K562 (cell line): ENCODE measurements around the gene TMEM208. TPM values are rescaled to one million over a fixed set of nuclear protein-coding genes. Genes with fewer than 3 reads are reported as not detected.

Experiments used
- ATAC-seq: fragments of 200-7000 bp; cut with Tn5 transposase; 3 replicates; pipeline ENCODE4 v1.9.1; 2020; ENCODE audit warnings: moderate library complexity
- BruUV-seq: library from RNA; stranded (reverse); fragments of 400-500 nt; replicated peaks from 2 replicates; lab custom pipeline; 2021; lab: Mats Ljungman, UMichigan
- CTCF ChIA-PET: fragments of 300-600 bp; formaldehyde crosslinking; extraction: SDS; loops from one replicate; lab custom pipeline; 2021; ENCODE audit warnings: low intra/inter-chr PET ratio; lab: Yijun Ruan, JAX
- POLR2A ChIA-PET: fragments of 300-600, 350-650 bp; sonication (Branson Sonifier 250); formaldehyde crosslinking; extraction: SDS; loops from one replicate; lab custom pipeline; 2021; ENCODE audit warnings: antibody characterized with exemption, inconsistent platforms; lab: Yijun Ruan, JAX
- DNase-seq, 4 experiments: peaks; one replicate each; pipeline versions ENCODE4 v3.0.0 to v3.0.0-alpha.2; 2011 to 2018; ENCODE audit warnings: low spot score in 3 of 4, mixed read lengths in 3 of 4; ENCODE audit errors: extremely low read depth in 1 of 4
- FAIRE-seq: peaks from 2 replicates; lab custom pipeline; 2011; peaks lifted over from hg19 to GRCh38; lab: Jason Lieb, UNC
- H2AFZ ChIP-seq: 2 replicates; pipeline ENCODE4 v1.6.0; 2011; ENCODE audit warnings: low read depth, low read length, control low read depth, inconsistent platforms
- H3K27ac ChIP-seq: fragments of 200-600 bp; 3 replicates; pipeline ENCODE4 v1.8.0; 2011; ENCODE audit warnings: low read depth, mild to moderate bottlenecking, control low read depth, inconsistent platforms, low read length, moderate library complexity, mixed read lengths; ENCODE audit errors: extremely low read depth
- H3K27me3 ChIP-seq, 2 experiments: fragments of 300-600 bp in 1 of 2; 2 replicates in 1 of 2; 3 replicates in 1 of 2; pipeline versions ENCODE4 v1.6.0 to v1.8.0; 2011; ENCODE audit warnings: inconsistent platforms in 2 of 2, low read length in 2 of 2, mild to moderate bottlenecking in 1 of 2, mixed read lengths in 1 of 2, moderate library complexity in 1 of 2; ENCODE audit not compliant: control insufficient read depth in 2 of 2, insufficient read depth in 2 of 2
- H3K36me3 ChIP-seq: fragments of 300-600 bp; 3 replicates; pipeline ENCODE4 v1.8.0; 2011; ENCODE audit warnings: mild to moderate bottlenecking, low read length, inconsistent platforms; ENCODE audit not compliant: control insufficient read depth, insufficient read depth
- H3K4me1 ChIP-seq, 2 experiments: fragments of 200-600 bp in 1 of 2; replicated peaks in 1 of 2; 2 replicates in 1 of 2; 3 replicates in 1 of 2; pipeline versions ENCODE4 v1.5.1 to v1.8.0; 2011; ENCODE audit warnings: inconsistent platforms in 2 of 2, low read length in 2 of 2, mild to moderate bottlenecking in 1 of 2, mixed read lengths in 1 of 2, moderate library complexity in 1 of 2; ENCODE audit not compliant: control insufficient read depth in 2 of 2, insufficient read depth in 2 of 2
- H3K4me2 ChIP-seq: 2 replicates; pipeline ENCODE4 v1.6.1; 2011; ENCODE audit warnings: low read length, control low read depth, inconsistent platforms, mixed read lengths; ENCODE audit not compliant: insufficient read depth
- H3K4me3 ChIP-seq: fragments of 200-600 bp; sonication (generic), shearing (Covaris generic); 2 replicates; pipeline ENCODE4 v1.5.1; 2016; ENCODE audit warnings: control low read depth, inconsistent platforms
- H3K79me2 ChIP-seq: fragments of 200-600 bp; 3 replicates; pipeline ENCODE4 v1.8.0; 2011; ENCODE audit warnings: low read length, inconsistent platforms; ENCODE audit not compliant: control insufficient read depth, insufficient read depth
- H3K9ac ChIP-seq, 2 experiments: 2 replicates each; pipeline versions ENCODE4 v1.6.0 to v1.6.1; 2011; ENCODE audit warnings: low read depth in 2 of 2, low read length in 2 of 2, control low read depth in 1 of 2, inconsistent platforms in 1 of 2, mild to moderate bottlenecking in 1 of 2, mixed read lengths in 1 of 2; ENCODE audit not compliant: insufficient read depth in 1 of 2
- H3K9me1 ChIP-seq: one replicate; pipeline ENCODE4 v1.6.0; 2011; ENCODE audit warnings: inconsistent platforms, mild to moderate bottlenecking, low read length, moderate library complexity; ENCODE audit not compliant: control insufficient read depth, insufficient read depth
- H3K9me3 ChIP-seq: replicated peaks from 2 replicates; pipeline ENCODE4 v1.5.1; 2011; ENCODE audit warnings: low read depth, low read length, inconsistent platforms; ENCODE audit not compliant: control insufficient read depth, insufficient read depth
- H4K20me1 ChIP-seq: replicated peaks from 2 replicates; pipeline ENCODE4 v1.6.1; 2011; ENCODE audit warnings: low read length, inconsistent platforms, mixed read lengths; ENCODE audit not compliant: control insufficient read depth, insufficient read depth
- CLOCK ChIP-seq: fragments of 250-450 bp; sonication (Bioruptor Pico); IDR thresholded peaks from 2 replicates; pipeline ENCODE4 v1.4.0; 2020; ENCODE audit warnings: mild to moderate bottlenecking, moderate library complexity, borderline replicate concordance
- POLR2A ChIP-seq: fragments of 450-650 bp; conservative IDR thresholded peaks from 2 replicates; pipeline ENCODE4 v1.6.1; 2016
- POLR2AphosphoS2 ChIP-seq: IDR thresholded peaks from 2 replicates; pipeline ENCODE4 v1.6.1; 2012; ENCODE audit warnings: low read length, improper control_type of control experiment
- POLR2G ChIP-seq: fragments of 200-400 bp; formaldehyde crosslinking; IDR thresholded peaks from 2 replicates; pipeline ENCODE4 v1.6.1; 2017; ENCODE audit warnings: low read depth, mild to moderate bottlenecking, antibody characterized with exemption, low read length, moderate library complexity
- ZNF263 ChIP-seq: sonication (generic); formaldehyde crosslinking; IDR thresholded peaks from 2 replicates; pipeline ENCODE4 v1.8.0; 2022; ENCODE audit warnings: mild to moderate bottlenecking, missing genetic modification reagents, borderline replicate concordance
- WGBS: fragments of 100-300 bp; shearing (Covaris generic); methylation state at CpG from one replicate; pipeline ENCODE4 v1.1.6; 2016; ENCODE audit warnings: low coverage, mixed read lengths; ENCODE audit not compliant: insufficient coverage; ENCODE audit errors: missing lambda C conversion rate; 5-methylcytosine and 5-hydroxymethylcytosine counted together
- in situ Hi-C: fragments of 300-500 bp; cut with MboI; formaldehyde crosslinking; loops from 4 replicates; pipeline ENCODE4 v1.15.0; 2018; ENCODE audit warnings: inconsistent platforms, mixed read lengths
- intact Hi-C: fragments of 100-400 bp; cut with micrococcal nuclease; formaldehyde crosslinking; loops from 2 replicates; pipeline ENCODE4 v1.14.2; 2022
- polyA plus RNA-seq, 8 experiments: library from polyadenylated mRNA; depleted of rRNA in 4 of 8; stranded (reverse) in 5 of 8; unstranded in 3 of 8; fragments of >200 nt; fragmentation: Nextera tagmentation in 2 of 8; fragmentation: Illumina TruSeq in 1 of 8; extraction: Ambion mirVana in 2 of 8; extraction: Trizol in 1 of 8; gene quantifications; 2 replicates each; pipeline versions ENCODE4 v1.2.1 to v1.2.3, GENCODE V29; 2011 to 2014; ENCODE audit warnings: inconsistent platforms in 1 of 8, missing spikeins in 1 of 8
- total RNA-seq, 7 experiments: library from RNA; depleted of rRNA in 6 of 7; stranded (reverse); fragments of >200 nt in 6 of 7; fragmentation: Illumina TruSeq in 2 of 7; extraction: Trizol in 2 of 7; gene quantifications; 2 replicates each; pipeline versions ENCODE4 v1.2.1 to v1.2.3, GENCODE V29; 2011 to 2021; ENCODE audit warnings: low replicate concordance in 1 of 7

TMEM208 gene
- total and polyA plus RNA-seq, 9 of the 15 experiments (the other 6 are each of a cell fraction or from before 2014, with no cell fraction given) = 31.8 to 239 (median 54.3) TPM

GRCh38 chr16:67270931-67271338, 44.0 kb downstream of the TMEM208 start:
- H3K79me2 ChIP-seq = no peaks in the 10 kb centered on the region
- H3K9me3 ChIP-seq = no peaks in the 10 kb centered on the region
- no peak for FAIRE-seq
- no peaks in the 10 kb centered on the region for H3K27me3 ChIP-seq
- whole genome bisulfite sequencing = 84% methylated on average over 11 of the region's 11 CpGs
- no peaks in the 10 kb centered on the region for H3K9me1 ChIP-seq
- POLR2A ChIA-PET = interaction anchor here (0.5 to 1.8 kb wide), 5 partner anchors 8 to 1203 kb away, joined by 3 to 5 read pairs (median 4); no protein-coding TSS in a partner anchor
- intact Hi-C loops = no loop called here
- peaks cover 23 to 29% of the 10 kb centered on the region in 2 experiments for H3K4me1 ChIP-seq
- no peak overlapping the region for H2AFZ ChIP-seq
- BruUV-seq = no TSS peak
- CTCF ChIA-PET = no interaction called here
- no peak overlapping the region for H3K27ac ChIP-seq
- no peak overlapping the region for H3K4me2 ChIP-seq
- in situ Hi-C loops = no loop called here
- TF ChIP-seq POLR2G = peak; percentile 74
- peak; percentile 61; the same call in 1 of the 2 replicates for TF ChIP-seq ZNF263 (CRISPR knock-in tag)
- TF ChIP-seq CLOCK (CRISPR knock-in tag) = no peak
- TF ChIP-seq POLR2AphosphoS2 = peak; percentile 7; the same call in 1 of the 2 replicates
- 0 out of 2 replicates have a peak, but pooled peaks have one; percentile 37 for TF ChIP-seq POLR2A
- H3K4me3 ChIP-seq = no peak overlapping the region
- peak overlapping the region in 1 of 2 experiments; percentile 78; a peak in 2 of 4 replicates for H3K9ac ChIP-seq
- ATAC-seq = no peak
- H4K20me1 ChIP-seq = no peaks in the 10 kb centered on the region
- peaks cover 11% of the 10 kb centered on the region; the same call in 1 of the 3 replicates for H3K36me3 ChIP-seq
- no peak for DNase-seq
